ENCODE data around the gene TNIK. TPM values are rescaled to one million over a fixed set of nuclear protein-coding genes. Genes with fewer than 3 reads are reported as not detected.

The TNIK gene
- total and polyA plus RNA-seq, 2 of the 13 experiments (the other 11 are each of a cell fraction or from before 2014, with no cell fraction given) = 0.15 to 0.22 TPM

DNA sequence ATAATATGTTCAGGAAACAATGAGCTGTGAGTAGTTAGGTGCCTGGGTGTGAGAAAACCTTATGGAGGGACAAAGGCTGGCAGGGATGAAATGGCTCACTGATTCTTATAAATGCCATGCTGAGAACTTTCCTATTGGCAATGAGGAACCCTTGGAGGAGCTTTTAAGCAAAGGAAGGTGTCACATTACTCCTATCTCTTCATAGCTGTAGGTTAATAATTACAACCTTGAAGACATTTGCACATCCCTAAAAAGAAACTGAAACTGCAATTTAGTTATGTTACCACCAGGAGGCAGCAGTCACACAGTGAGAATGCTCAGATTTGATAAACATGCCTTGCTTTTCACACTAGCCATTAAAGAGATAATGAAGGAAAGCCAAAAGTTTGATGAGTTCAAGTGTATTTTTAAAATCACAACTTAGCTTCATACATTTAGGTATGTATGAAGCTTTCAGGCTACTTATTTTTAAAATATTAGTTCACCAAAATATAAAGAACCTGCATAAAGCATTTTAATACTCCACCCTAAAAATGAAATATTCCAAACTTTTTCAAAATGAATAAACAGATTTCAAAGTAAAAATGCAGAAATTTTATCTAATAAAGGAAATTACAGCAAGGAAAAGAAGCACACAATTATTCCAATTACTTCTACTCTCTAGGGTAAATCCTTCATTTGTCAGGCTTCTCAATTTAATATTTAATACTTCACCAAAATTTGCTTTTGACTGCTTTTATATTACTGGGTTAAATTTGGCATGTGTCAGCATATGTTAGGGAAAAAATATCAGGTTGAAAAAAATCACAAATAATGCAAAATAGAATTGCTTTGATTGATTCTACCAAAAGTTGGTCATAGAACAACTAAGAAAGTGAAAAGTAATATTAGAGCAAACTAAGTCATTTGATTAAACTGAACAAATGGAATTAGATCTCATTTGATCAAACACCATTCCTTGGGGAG is 296.8 kb downstream of the TNIK start:
- Histone ChIP-seq H3K4me1 (ENCODE audit: insufficient read depth, low read length) (peaks cover 8% of the 10 kb centered on the region), H3K79me2 (ENCODE audit: insufficient read depth, low read length) (no peaks in the 10 kb centered on the region), H3K36me3 (replicated peaks in 1 of 2; ENCODE audit: control insufficient read depth in 1 of 2, insufficient read depth in 2 of 2, low read length in 2 of 2) (no peaks in the 10 kb centered on the region), H3K9me3 (ENCODE audit: low read length) (peaks cover 10% of the 10 kb centered on the region), H3K27me3 (ENCODE audit: control insufficient read depth in 1 of 2, insufficient read depth in 2 of 2, low read length in 2 of 2) (no peaks in the 10 kb centered on the region; a peak in 1 of 5 replicates), H3K4me3 (replicated peaks in 1 of 3; ENCODE audit: insufficient read depth in 1 of 3, low read depth in 2 of 3, low read length in 3 of 3) (no peak overlapping the region), H3K4me2 (ENCODE audit: low read depth, low read length) (no peak overlapping the region), H4K20me1 (ENCODE audit: insufficient read depth, low read length) (no peaks in the 10 kb centered on the region), H3K27ac (ENCODE audit: extremely low read length, insufficient read depth, low read length) (no peak overlapping the region), H2AFZ (ENCODE audit: low read length) (no peak overlapping the region), H3K9ac (ENCODE audit: insufficient read depth, low read depth, low read length) (no peak overlapping the region)
- no peak for TF ChIP-seq ZNF253 (CRISPR knock-in tag; IDR thresholded peaks at IDR 0.05; ENCODE audit: borderline replicate concordance)
- TF ChIP-seq CHD4 (IDR thresholded peaks at IDR 0.05; ENCODE audit: borderline replicate concordance, low read length) = peak; percentile 29; the same call in 1 of the 2 replicates
- TF ChIP-seq KLF9 (CRISPR knock-in tag; IDR thresholded peaks at IDR 0.05; ENCODE audit: low read depth) = no peak
- TF ChIP-seq NKX3-1 (CRISPR knock-in tag; IDR thresholded peaks at IDR 0.05) = no peak
- peak; percentile 67 to 80 for TF ChIP-seq MAFK (conservative IDR thresholded peaks at IDR 0.05 in 1 of 2, IDR thresholded peaks at IDR 0.05 in 1 of 2; ENCODE audit: low read length in 2 of 2)
- TF ChIP-seq, protein P1, sequence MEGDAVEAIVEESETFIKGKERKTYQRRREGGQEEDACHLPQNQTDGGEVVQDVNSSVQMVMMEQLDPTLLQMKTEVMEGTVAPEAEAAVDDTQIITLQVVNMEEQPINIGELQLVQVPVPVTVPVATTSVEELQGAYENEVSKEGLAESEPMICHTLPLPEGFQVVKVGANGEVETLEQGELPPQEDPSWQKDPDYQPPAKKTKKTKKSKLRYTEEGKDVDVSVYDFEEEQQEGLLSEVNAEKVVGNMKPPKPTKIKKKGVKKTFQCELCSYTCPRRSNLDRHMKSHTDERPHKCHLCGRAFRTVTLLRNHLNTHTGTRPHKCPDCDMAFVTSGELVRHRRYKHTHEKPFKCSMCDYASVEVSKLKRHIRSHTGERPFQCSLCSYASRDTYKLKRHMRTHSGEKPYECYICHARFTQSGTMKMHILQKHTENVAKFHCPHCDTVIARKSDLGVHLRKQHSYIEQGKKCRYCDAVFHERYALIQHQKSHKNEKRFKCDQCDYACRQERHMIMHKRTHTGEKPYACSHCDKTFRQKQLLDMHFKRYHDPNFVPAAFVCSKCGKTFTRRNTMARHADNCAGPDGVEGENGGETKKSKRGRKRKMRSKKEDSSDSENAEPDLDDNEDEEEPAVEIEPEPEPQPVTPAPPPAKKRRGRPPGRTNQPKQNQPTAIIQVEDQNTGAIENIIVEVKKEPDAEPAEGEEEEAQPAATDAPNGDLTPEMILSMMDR (CRISPR knock-in tag; IDR thresholded peaks at IDR 0.05) = peak; percentile 46
- TF ChIP-seq ZNF781 (CRISPR knock-in tag; IDR thresholded peaks at IDR 0.05; ENCODE audit: borderline replicate concordance, not compliant biosample characterization) = no peak
- no peak for TF ChIP-seq KAT2B (IDR thresholded peaks at IDR 0.05; ENCODE audit: borderline replicate concordance, low read depth, low read length)
- no peak for TF ChIP-seq ZNF570 (CRISPR knock-in tag; IDR thresholded peaks at IDR 0.05; ENCODE audit: borderline replicate concordance)
- TF ChIP-seq ZNF282 (IDR thresholded peaks at IDR 0.05; ENCODE audit: partially characterized antibody) = no peak
- TF ChIP-seq ZBTB8A (CRISPR knock-in tag; IDR thresholded peaks at IDR 0.05; ENCODE audit: borderline replicate concordance, low read depth) = no peak
- TF ChIP-seq MAFF (IDR thresholded peaks at IDR 0.05; ENCODE audit: low read depth, low read length) = peak; percentile 59
- TF ChIP-seq, protein P2, sequence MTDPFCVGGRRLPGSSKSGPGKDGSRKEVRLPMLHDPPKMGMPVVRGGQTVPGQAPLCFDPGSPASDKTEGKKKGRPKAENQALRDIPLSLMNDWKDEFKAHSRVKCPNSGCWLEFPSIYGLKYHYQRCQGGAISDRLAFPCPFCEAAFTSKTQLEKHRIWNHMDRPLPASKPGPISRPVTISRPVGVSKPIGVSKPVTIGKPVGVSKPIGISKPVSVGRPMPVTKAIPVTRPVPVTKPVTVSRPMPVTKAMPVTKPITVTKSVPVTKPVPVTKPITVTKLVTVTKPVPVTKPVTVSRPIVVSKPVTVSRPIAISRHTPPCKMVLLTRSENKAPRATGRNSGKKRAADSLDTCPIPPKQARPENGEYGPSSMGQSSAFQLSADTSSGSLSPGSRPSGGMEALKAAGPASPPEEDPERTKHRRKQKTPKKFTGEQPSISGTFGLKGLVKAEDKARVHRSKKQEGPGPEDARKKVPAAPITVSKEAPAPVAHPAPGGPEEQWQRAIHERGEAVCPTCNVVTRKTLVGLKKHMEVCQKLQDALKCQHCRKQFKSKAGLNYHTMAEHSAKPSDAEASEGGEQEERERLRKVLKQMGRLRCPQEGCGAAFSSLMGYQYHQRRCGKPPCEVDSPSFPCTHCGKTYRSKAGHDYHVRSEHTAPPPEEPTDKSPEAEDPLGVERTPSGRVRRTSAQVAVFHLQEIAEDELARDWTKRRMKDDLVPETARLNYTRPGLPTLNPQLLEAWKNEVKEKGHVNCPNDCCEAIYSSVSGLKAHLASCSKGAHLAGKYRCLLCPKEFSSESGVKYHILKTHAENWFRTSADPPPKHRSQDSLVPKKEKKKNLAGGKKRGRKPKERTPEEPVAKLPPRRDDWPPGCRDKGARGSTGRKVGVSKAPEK (CRISPR knock-in tag; IDR thresholded peaks at IDR 0.05; ENCODE audit: borderline replicate concordance) = no peak
- TF ChIP-seq STAG1 (CRISPR knock-in tag; IDR thresholded peaks at IDR 0.05) = peak; percentile 25; the same call in 1 of the 2 replicates
- no peak for TF ChIP-seq CHCHD3 (CRISPR knock-in tag; IDR thresholded peaks at IDR 0.05)
- no peak for DNase-seq (ENCODE audit: low spot score)
- peak; percentile 39 for FAIRE-seq
- CTCF ChIA-PET (ENCODE audit: low intra/inter-chr PET ratio, low total read pairs) = no interaction called here
- ATAC-seq = no peak
- POLR2A ChIA-PET = no interaction called here
- intact Hi-C loops (cut with micrococcal nuclease; ENCODE audit: unreplicated experiment) = no loop called here
- in situ Hi-C loops (cut with HindIII; ENCODE audit: extremely low pct_ligation_motif_present, low pct_unique_long_range_greater_than_20kb) = no loop called here
- BruUV-seq (replicated peaks) = no TSS peak

All from HepG2 (cell line).